Astrocyte (in vitro differentiated cells and primary cell): ENCODE data around the gene IL2RA. TPM values are rescaled to one million over a fixed set of nuclear protein-coding genes. Genes with fewer than 3 reads are reported as not detected.
"Not testable (repeated sequence)": the region's sequence is repeated elsewhere in the genome, so short reads cannot be mapped to it uniquely, and the experiment has no call there.

Source experiments
- DNase-seq: peaks from one replicate; pipeline ENCODE4 v3.0.0-alpha.2; 2010; ENCODE audit warnings: low read depth
- FAIRE-seq: peaks from 2 replicates; lab custom pipeline; 2011; peaks lifted over from hg19 to GRCh38; lab: Jason Lieb, UNC
- H2AFZ ChIP-seq: 2 replicates; pipeline ENCODE4 v1.6.0; 2012; ENCODE audit warnings: low read depth, low read length, inconsistent platforms
- H3K27ac ChIP-seq: 2 replicates; pipeline ENCODE4 v1.5.1; 2011; ENCODE audit warnings: low read depth, low read length, inconsistent platforms
- H3K27me3 ChIP-seq: 2 replicates; pipeline ENCODE4 v1.6.0; 2011; ENCODE audit warnings: low read length, inconsistent platforms; ENCODE audit not compliant: insufficient read depth
- H3K36me3 ChIP-seq: 2 replicates; pipeline ENCODE4 v1.5.1; 2011; ENCODE audit warnings: low read length, inconsistent platforms; ENCODE audit not compliant: insufficient read depth
- H3K4me1 ChIP-seq: 2 replicates; pipeline ENCODE4 v1.5.1; 2011; ENCODE audit warnings: low read length, inconsistent platforms; ENCODE audit not compliant: insufficient read depth
- H3K4me2 ChIP-seq: 2 replicates; pipeline ENCODE4 v1.6.0; 2012; ENCODE audit warnings: low read length, inconsistent platforms
- H3K4me3 ChIP-seq: 2 replicates; pipeline ENCODE4 v1.5.1; 2011; ENCODE audit warnings: low read depth, mild to moderate bottlenecking, low read length, inconsistent platforms; ENCODE audit not compliant: insufficient read depth
- H3K79me2 ChIP-seq: 2 replicates; pipeline ENCODE4 v1.6.0; 2012; ENCODE audit warnings: mild to moderate bottlenecking, low read length, inconsistent platforms; ENCODE audit not compliant: insufficient read depth
- H3K9ac ChIP-seq: 2 replicates; pipeline ENCODE4 v1.6.0; 2012; ENCODE audit warnings: mild to moderate bottlenecking, low read length, inconsistent platforms
- H3K9me3 ChIP-seq: 2 replicates; pipeline ENCODE4 v1.5.1; 2012; ENCODE audit warnings: low read depth, mild to moderate bottlenecking, low read length, inconsistent platforms; ENCODE audit not compliant: insufficient read depth
- H4K20me1 ChIP-seq: 2 replicates; pipeline ENCODE4 v1.6.0; 2012; ENCODE audit warnings: low read length, inconsistent platforms; ENCODE audit not compliant: insufficient read depth
- H3K27ac Mint-ChIP-seq: one replicate; pipeline ENCODE4 v1.8.0; 2021; ENCODE audit warnings: mild to moderate bottlenecking, mixed read lengths; ENCODE audit not compliant: unreplicated experiment
- H3K27me3 Mint-ChIP-seq: one replicate; pipeline ENCODE4 v1.8.0; 2021; ENCODE audit warnings: low read depth, mixed read lengths; ENCODE audit not compliant: unreplicated experiment
- H3K36me3 Mint-ChIP-seq: one replicate; pipeline ENCODE4 v1.8.0; 2021; ENCODE audit warnings: low read depth, mixed read lengths; ENCODE audit not compliant: unreplicated experiment
- H3K4me1 Mint-ChIP-seq: one replicate; pipeline ENCODE4 v1.8.0; 2021; ENCODE audit warnings: low read depth, mixed read lengths; ENCODE audit not compliant: unreplicated experiment
- H3K4me3 Mint-ChIP-seq: one replicate; pipeline ENCODE4 v1.8.0; 2021; ENCODE audit warnings: mild to moderate bottlenecking, moderate library complexity, mixed read lengths; ENCODE audit not compliant: unreplicated experiment
- H3K9me3 Mint-ChIP-seq: one replicate; pipeline ENCODE4 v1.8.0; 2021; ENCODE audit warnings: mild to moderate bottlenecking, mixed read lengths; ENCODE audit not compliant: unreplicated experiment
- EZH2 ChIP-seq: IDR thresholded peaks from 2 replicates; pipeline ENCODE4 v1.6.1; 2012; ENCODE audit warnings: mild to moderate bottlenecking, low read length, inconsistent platforms; ENCODE audit not compliant: insufficient read depth
- total RNA-seq: library from RNA; stranded (reverse); gene quantifications from 2 replicates; pipeline ENCODE4 v1.2.1, GENCODE V29; 2021
- TF ChIP-seq, protein P1 (sequence below): IDR thresholded peaks from 2 replicates; pipeline ENCODE4 v1.5.1; 2011; ENCODE audit warnings: low read depth, mild to moderate bottlenecking, inconsistent platforms, low read length, moderate library complexity; ENCODE audit not compliant: insufficient read depth

IL2RA gene
- total RNA-seq, 1 donor from 2014 or later: not detected

DNA sequence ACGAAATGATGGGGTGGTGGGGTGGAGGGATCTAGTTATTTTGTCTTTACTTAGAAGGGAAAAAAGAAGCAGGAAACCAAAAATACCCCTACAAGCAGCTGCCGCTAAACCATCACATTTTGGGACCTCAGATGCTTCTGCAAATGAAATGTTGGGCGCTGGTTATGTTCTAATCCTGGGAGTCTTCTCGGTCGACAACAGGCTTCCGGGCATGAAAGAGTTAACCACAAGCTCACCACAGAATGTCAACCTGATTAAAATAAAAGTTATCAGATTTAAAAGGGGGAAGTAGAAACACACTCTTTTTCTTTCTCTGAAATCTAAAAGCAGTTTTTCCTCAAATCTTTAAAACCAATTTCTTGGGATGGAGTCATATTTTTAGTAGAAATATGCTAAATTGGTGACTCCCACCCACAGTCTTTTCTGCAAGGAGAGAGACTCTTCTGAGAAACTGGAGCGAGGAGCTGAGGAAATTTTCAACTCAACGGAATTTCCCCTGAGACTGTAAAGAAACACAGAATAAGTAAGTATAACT is 16.8 kb downstream of the IL2RA start:
- Mint-ChIP-seq H3K4me3 (no peak overlapping the region), H3K27ac (no peak overlapping the region), H3K4me1 (no peaks in the 10 kb centered on the region), H3K9me3 (no peaks in the 10 kb centered on the region), H3K36me3 (no peaks in the 10 kb centered on the region), H3K27me3 (peaks cover 49% of the 10 kb centered on the region)
- no peak overlapping the region for H2AFZ ChIP-seq
- no peak for TF ChIP-seq EZH2
- TF ChIP-seq, protein P1, sequence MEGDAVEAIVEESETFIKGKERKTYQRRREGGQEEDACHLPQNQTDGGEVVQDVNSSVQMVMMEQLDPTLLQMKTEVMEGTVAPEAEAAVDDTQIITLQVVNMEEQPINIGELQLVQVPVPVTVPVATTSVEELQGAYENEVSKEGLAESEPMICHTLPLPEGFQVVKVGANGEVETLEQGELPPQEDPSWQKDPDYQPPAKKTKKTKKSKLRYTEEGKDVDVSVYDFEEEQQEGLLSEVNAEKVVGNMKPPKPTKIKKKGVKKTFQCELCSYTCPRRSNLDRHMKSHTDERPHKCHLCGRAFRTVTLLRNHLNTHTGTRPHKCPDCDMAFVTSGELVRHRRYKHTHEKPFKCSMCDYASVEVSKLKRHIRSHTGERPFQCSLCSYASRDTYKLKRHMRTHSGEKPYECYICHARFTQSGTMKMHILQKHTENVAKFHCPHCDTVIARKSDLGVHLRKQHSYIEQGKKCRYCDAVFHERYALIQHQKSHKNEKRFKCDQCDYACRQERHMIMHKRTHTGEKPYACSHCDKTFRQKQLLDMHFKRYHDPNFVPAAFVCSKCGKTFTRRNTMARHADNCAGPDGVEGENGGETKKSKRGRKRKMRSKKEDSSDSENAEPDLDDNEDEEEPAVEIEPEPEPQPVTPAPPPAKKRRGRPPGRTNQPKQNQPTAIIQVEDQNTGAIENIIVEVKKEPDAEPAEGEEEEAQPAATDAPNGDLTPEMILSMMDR: no peak
- H3K79me2 ChIP-seq: no peaks in the 10 kb centered on the region
- no peaks in the 10 kb centered on the region for H3K9me3 ChIP-seq
- no peak for DNase-seq
- H3K27ac ChIP-seq: no peak overlapping the region
- no peak overlapping the region for H3K4me3 ChIP-seq
- no peaks in the 10 kb centered on the region for H3K4me1 ChIP-seq
- peaks cover 11% of the 10 kb centered on the region for H3K27me3 ChIP-seq
- H4K20me1 ChIP-seq: no peaks in the 10 kb centered on the region
- no peak overlapping the region for H3K9ac ChIP-seq
- no peak overlapping the region for H3K4me2 ChIP-seq
- no peaks in the 10 kb centered on the region for H3K36me3 ChIP-seq
- no peak for FAIRE-seq

DNA sequence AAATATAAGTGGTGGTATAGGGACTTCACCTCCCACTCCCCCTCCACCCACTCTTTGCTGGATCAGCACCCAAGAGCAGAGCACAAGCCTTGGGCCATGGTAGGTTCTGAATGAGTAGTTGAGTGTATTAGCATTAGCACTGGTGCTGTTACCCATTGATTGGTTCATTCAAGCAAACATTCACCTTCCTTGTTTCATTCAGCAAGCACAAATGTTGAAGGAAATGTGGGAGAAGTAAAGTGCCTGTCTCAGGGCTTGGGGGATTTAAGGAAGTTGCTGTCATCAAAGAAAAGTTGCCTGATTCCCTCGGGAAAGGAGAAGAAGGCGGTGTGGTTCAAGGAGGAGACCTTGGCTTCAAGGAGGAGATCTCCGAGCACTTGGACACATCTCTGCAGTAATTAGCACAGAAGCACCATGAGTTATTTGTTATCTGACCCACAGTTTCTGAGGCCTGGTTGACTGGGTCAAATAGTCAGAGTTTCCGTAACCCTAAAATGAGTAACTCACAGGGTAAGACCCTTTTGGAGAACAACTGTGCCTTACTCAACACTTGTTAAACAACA is 17.3 kb downstream of the IL2RA start:
- H3K79me2 ChIP-seq: no peaks in the 10 kb centered on the region
- Mint-ChIP-seq H3K9me3 (peaks cover under 1% of the 10 kb centered on the region), H3K4me1 (no peaks in the 10 kb centered on the region), H3K36me3 (no peaks in the 10 kb centered on the region), H3K4me3 (no peak overlapping the region), H3K27ac (no peak overlapping the region), H3K27me3 (peaks cover 49% of the 10 kb centered on the region)
- no peak for DNase-seq
- H3K27me3 ChIP-seq: peaks cover 11% of the 10 kb centered on the region
- H4K20me1 ChIP-seq: no peaks in the 10 kb centered on the region
- no peak for TF ChIP-seq EZH2
- TF ChIP-seq, protein P1: no peak
- H3K4me2 ChIP-seq: no peak overlapping the region
- H3K9ac ChIP-seq: no peak overlapping the region
- H2AFZ ChIP-seq: no peak overlapping the region
- H3K9me3 ChIP-seq: no peaks in the 10 kb centered on the region
- H3K27ac ChIP-seq: no peak overlapping the region
- no peak for FAIRE-seq
- H3K4me3 ChIP-seq: no peak overlapping the region
- no peaks in the 10 kb centered on the region for H3K36me3 ChIP-seq
- no peaks in the 10 kb centered on the region for H3K4me1 ChIP-seq

DNA sequence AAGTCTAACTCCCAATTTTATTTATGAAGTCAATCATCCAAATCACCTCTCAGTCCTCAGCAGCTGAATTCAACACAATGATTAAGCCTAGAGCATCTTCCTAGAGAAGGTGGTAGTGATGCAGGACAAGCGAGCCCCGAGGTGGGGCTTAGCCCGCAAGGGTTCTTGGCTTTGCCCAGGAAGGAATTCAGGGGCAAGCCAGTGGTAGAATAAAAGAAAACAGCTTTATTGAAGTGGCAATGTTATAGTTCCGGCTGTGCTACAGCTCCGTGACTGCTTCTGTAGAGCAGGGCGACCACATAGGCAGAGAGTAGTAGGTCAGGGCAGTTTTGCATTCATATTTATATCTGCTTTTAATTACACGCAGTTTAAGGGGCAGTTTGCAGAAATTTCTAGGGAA is 18.1 kb downstream of the IL2RA start:
- no peak for FAIRE-seq
- Mint-ChIP-seq H3K36me3 (no peaks in the 10 kb centered on the region), H3K4me1 (no peaks in the 10 kb centered on the region), H3K9me3 (peaks cover 4% of the 10 kb centered on the region), H3K27me3 (peaks cover 44% of the 10 kb centered on the region), H3K4me3 (no peak overlapping the region), H3K27ac (no peak overlapping the region)
- Histone ChIP-seq H2AFZ (no peak overlapping the region), H3K27ac (no peak overlapping the region), H3K79me2 (no peaks in the 10 kb centered on the region), H3K27me3 (peaks cover 15% of the 10 kb centered on the region), H3K9ac (no peak overlapping the region), H3K4me3 (no peak overlapping the region), H3K36me3 (no peaks in the 10 kb centered on the region), H3K9me3 (no peaks in the 10 kb centered on the region), H3K4me2 (no peak overlapping the region), H4K20me1 (no peaks in the 10 kb centered on the region), H3K4me1 (no peaks in the 10 kb centered on the region)
- no peak for TF ChIP-seq EZH2
- TF ChIP-seq, protein P1: no peak
- no peak for DNase-seq

DNA sequence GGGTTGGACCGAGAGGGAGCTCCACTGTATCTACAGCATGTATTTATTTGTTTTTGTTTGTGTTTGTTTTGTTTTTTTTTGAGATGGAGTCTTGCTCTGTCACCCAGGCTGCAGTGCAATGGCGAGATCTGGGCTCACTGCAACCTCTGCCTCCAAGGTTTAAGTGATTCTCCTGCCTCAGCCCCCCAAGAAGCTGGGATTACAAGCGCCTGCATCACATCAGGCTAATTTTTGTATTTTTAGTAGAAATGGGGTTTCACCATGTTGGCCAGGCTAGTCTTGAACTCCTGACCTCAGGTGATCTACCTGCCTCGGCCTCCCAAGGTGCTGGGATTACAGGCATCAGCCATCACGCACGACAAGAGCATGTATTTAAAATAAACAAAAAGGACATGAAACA is 18.8 kb downstream of the IL2RA start:
- not testable (repeated sequence) for H3K4me1 Mint-ChIP-seq, DNase-seq, H4K20me1 ChIP-seq, H3K36me3 ChIP-seq, H3K4me3 ChIP-seq, H3K9me3 Mint-ChIP-seq, H3K36me3 Mint-ChIP-seq, H3K27ac Mint-ChIP-seq, H3K4me2 ChIP-seq, H3K9me3 ChIP-seq, H3K27ac ChIP-seq, H3K4me1 ChIP-seq, H3K4me3 Mint-ChIP-seq, H3K79me2 ChIP-seq, FAIRE-seq, H2AFZ ChIP-seq, H3K9ac ChIP-seq
- H3K27me3 ChIP-seq: peaks cover 15% of the 10 kb centered on the region
- peaks cover 37% of the 10 kb centered on the region for H3K27me3 Mint-ChIP-seq
